HG03558 (cell line): ENCODE data around the gene KHDC1L.
"Not testable (repeated sequence)": the region's sequence is repeated elsewhere in the genome, so short reads cannot be mapped to it uniquely, and the experiment has no call there.

Source experiments
- ATAC-seq: cut with Tn5 transposase; IDR thresholded peaks from one replicate; pipeline ENCODE4 v1.9.1; 2021; ENCODE audit warnings: moderate number of reproducible peaks; ENCODE audit not compliant: unreplicated experiment; ENCODE audit errors: extremely low read depth

KHDC1L gene

DNA sequence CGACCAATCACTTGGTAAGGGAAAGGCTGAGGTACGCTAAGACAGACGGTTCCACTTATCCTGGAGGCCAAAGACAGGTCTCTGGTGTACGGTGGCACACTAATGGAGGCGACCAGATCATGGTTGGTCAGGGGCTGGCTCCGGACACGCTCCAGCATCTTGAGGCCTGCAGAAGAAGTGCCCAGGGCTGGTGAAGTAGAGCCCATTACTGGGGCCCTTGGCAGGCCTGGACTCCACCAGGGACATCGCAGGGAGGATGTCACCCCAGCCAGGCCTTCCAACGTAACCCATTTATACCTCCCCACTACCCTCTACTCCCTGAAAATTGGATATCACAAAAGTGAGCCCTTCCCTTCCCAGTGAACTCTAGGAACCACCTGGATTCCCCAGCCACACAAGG lies 16.2 kb downstream of the KHDC1L start:
- no peak for ATAC-seq

DNA sequence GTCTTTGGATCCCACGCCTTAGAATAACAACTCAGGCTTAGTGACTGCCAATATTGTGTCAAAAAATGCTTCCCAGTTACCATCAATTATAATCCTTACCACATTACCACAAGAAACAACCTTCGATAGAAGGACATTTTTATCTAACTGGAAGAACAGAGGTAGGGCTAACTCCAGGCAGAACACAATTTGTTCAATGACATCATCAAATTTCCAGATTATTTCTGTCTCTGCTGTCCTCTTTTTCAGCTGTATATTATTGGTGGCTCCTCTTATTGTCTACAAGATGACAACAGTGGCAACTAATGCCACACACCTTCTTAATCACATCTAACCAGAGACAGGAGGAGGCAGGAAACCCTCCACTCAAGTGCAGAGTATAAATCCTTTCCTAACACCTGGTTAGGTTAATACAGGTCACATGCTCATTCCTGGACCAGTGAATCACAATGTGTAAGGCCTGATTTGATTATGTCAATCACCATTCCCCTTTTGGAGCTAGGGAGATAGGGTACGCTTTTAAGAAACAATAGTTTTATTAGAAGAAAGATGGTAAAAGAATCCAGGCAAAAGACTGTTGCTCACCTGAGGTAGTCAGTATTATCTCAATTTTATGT lies 18.0 kb downstream of the KHDC1L start:
- ATAC-seq, result no peak

GRCh38 chr6:73204252-73204651 lies 21.0 kb downstream of the KHDC1L start:
- no peak for ATAC-seq

DNA sequence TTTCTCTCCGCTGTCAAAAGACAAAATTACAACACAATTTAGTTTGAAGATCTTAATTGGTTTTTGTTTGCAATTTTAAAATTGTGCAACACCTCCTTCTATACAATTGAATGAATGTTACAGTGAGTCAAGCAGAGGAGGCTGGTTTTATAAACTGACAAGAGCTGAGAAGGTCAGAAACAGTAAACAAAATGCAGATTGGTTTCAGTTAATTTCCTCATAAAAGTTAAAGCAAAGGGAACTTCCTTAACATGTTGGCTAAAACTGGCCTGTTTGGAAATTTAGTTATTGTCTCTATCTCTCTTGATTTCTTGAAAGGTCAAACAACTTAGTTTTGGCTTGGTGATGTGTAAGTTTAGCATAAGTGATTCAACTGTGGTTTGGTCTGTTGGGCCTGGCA lies 22.2 kb downstream of the KHDC1L start:
- no peak for ATAC-seq

GRCh38 chr6:73200735-73201134 lies 24.6 kb downstream of the KHDC1L start:
- ATAC-seq, result no peak

GRCh38 chr6:73200247-73200646 lies 25.0 kb downstream of the KHDC1L start:
- ATAC-seq, result no peak

- no peak for ATAC-seq
Observed at GRCh38 chr6:73194744-73195143, 30.6 kb downstream of the KHDC1L start.

DNA sequence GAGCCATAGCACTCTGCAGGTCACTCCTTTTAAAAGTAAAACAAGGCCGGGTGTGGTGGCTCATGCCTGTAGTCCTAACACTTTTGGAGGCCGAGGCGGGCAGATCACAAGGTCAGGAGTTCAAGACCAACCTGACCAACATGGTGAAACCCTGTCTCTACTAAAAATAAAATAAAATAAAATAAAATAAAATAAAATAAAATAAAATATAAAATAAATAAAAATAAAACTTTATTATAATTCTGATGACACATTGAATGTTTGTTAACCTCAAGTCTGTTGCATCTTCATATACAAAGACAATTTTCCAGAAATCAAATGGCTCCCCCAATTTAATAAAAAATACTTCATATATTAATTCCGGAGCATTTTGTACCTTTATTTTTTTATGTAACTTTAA lies 32.0 kb downstream of the KHDC1L start:
- ATAC-seq, result not testable (repeated sequence)

DNA sequence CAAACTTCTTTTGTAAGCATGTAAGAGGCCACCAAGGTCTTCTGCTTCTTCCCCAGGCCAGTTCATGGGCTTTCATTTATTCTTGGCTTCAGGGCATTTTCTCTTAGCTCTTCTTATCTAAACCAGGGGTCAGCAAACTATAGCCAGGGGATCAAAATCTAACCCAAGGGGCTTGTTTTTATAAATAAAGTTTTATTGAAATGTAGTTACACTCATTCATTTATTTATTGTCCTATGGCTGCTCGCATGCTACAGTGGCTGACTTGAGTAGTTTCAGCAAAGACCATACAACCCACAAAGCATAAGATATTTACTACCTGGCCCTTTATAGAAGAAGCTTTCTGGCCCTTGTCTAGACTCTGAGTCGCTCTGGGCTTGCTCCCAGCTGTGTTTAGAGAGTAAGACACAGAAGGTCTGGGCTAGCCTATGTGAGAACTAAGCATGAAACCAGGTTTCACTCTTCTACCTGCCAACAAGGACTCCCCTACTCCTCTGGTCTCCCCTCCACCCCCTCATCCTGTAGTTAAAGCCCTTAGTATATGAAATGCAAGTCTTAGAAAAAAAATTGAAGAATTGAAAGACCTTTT lies 43.2 kb downstream of the KHDC1L start:
- ATAC-seq, result peak; percentile 30

DNA sequence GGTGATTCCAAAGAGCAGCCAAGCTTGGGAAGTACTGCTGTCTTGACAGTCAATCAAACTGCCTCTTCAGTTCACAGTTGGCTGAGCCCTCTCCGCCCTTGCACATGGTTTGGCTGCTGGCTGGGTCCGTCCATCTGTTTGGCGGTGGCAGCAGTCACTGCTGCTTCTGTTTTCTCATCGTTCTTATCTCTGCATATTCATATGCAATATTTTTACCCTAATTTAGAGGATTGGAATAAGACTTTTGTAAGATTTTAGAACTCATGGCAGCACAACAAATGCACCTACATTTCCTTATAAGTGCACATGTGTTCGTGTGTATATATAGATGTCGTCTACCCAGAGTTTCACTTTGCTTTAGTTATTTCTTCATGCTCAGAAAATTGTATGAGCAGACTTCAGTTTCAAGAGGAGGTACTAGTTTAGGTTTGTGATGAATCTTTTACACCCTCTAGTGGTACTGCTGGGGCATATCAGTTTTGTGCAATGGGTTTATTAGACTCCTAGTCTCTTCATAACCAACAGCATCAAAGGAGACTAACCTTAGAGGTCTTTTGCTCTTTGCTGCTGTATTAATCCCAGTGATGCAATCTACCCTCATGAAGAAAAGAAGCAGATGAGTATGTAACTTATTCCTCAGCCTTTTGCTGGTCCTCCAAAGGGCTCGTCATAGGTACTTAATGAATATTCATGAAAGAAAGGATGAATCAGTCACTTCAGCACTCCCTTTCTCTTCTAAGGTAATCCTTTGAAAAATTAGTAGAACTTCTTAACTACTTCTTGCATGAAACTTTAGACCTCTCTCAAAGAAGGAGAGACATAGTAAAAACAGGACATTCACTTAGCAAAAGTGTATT lies 44.3 kb downstream of the KHDC1L start:
- peak; percentile 65 for ATAC-seq

DNA sequence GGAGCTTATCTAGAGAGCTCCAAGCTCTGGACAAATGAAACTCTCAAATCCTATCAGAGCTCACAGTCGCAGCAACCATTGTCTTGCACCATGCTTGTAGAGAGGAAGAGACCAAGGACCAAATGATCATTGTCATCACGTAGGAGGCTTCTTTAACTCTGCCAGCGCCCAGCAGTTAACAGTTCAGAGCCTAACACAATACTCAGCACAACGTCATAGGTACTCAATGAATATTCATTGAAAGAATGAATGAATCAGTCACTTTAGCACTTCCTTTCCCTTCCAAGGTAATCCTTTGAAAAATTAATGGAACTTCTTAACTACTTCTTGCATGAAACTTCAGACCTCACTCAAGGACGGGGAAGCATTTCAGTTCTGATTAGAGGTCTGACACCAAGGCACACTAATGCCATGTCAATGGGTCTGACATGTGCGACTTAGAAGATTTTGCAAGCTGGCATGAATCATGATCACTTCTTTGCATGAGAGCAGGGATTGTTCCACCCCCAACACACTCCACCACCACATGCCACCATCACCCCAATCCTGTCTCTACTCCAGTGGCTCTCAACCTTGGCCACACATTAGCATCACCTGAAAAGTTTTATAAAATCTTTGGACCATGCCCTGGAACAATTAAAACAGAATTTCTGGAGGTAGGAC lies 45.1 kb downstream of the KHDC1L start:
- no peak for ATAC-seq

DNA sequence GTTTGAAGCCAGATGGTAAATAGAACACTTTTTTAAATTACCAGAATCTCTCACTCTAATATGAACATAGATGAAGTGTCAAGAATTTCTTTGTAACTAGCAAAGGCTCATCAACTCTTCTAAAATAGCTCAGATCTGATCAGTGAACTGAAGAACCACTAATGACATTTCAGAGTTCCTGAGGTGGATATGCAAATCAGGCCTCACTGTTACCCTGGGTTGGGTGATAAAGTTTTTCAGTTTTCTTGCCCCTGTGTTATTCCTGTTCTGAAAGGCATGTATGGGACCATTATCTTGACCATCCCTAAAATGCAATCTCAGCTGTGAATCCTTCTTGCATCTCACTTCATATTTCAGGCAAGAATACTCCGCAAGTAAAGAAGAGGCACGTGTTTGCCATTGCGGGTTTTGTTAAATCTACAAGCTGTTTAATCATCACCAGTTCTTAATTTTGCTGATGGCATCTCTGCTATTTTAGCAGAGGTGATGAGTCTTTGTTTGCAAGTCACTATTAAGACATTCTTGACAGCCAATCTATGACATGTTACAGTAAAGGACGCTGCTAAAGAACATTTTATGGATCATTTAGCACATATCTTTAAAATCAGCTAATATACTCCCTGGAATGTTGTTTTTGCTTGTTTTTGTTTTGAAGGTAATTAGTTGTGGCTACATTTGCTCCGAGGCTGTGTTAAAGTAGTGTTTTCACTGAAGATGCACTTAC lies 47.9 kb downstream of the KHDC1L start:
- no peak for ATAC-seq

DNA sequence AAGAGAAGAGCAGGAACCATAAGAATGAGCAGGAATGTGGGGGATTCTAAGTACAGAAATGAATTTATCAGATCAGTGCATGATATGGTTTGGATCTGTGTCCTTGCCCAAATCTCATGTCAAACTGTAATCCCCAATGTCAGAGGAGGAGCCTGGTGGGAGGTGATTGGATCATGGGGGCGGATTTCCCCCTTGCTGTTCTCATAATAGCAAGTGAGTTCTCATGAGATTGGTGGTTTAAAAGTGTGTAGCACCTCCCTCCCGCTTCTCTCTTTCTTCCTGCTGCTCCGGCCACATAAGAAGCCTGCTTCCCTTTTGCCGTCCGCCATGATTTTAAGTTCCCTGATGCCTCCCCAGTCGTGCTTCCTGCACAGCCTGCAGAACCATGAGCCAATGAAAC lies 49.2 kb downstream of the KHDC1L start:
- no peak for ATAC-seq

GRCh38 chr6:73174646-73175045 lies 50.6 kb downstream of the KHDC1L start:
- no peak for ATAC-seq
